HG02981 (cell line): ENCODE data around the gene RAMAC.
"Not testable (repeated sequence)": the region's sequence is repeated elsewhere in the genome, so short reads cannot be mapped to it uniquely, and the experiment has no call there.

Experiments used
- ATAC-seq: cut with Tn5 transposase; IDR thresholded peaks from one replicate; pipeline ENCODE4 v1.9.1; 2021; ENCODE audit warnings: mild to moderate bottlenecking, moderate library complexity; ENCODE audit not compliant: unreplicated experiment

Gene RAMAC

GRCh38 chr15:83012076-83012426 is 26.0 kb downstream of the RAMAC start:
- ATAC-seq, result no peak

GRCh38 chr15:83012636-83013035 is 26.6 kb downstream of the RAMAC start:
- no peak for ATAC-seq

- no peak for ATAC-seq
These were observed 28.2 kb downstream of the RAMAC start for GRCh38 chr15:83014205-83014653.

- no peak for ATAC-seq
These were observed 29.4 kb downstream of the RAMAC start for GRCh38 chr15:83015361-83015760.

- ATAC-seq, result no peak
These were observed 30.9 kb downstream of the RAMAC start for GRCh38 chr15:83016906-83017305.

GRCh38 chr15:83018436-83018835 is 32.4 kb downstream of the RAMAC start:
- ATAC-seq, result no peak

- no peak for ATAC-seq
These were observed 44.0 kb downstream of the RAMAC start for GRCh38 chr15:83030021-83030420.

GRCh38 chr15:83031234-83031633 is 45.2 kb downstream of the RAMAC start:
- ATAC-seq, result not testable (repeated sequence)

GRCh38 chr15:83036253-83036652 is 50.2 kb downstream of the RAMAC start:
- ATAC-seq, result no peak

GRCh38 chr15:83039206-83039605 is 53.2 kb downstream of the RAMAC start:
- no peak for ATAC-seq
